SK-N-SH treated with all-trans-retinoic acid at 6 μM for 48 hours (cell line): ENCODE measurements around the gene SMYD3.

Experiments
- ATAC-seq: fragments of 200-7000 bp; cut with Tn5 transposase; 3 replicates; pipeline ENCODE4 v1.9.1; 2020; ENCODE audit warnings: mild to moderate bottlenecking, moderate library complexity
- BACH2 ChIP-seq: fragments of 250-450 bp; sonication (Bioruptor Pico); IDR thresholded peaks from 2 replicates; pipeline ENCODE4 v1.9.0; 2021; ENCODE audit warnings: mild to moderate bottlenecking, borderline replicate concordance
- CREB5 ChIP-seq: fragments of 250-450 bp; sonication (Bioruptor Pico); IDR thresholded peaks from 2 replicates; pipeline ENCODE4 v1.5.1; 2020; ENCODE audit warnings: low read depth, mild to moderate bottlenecking, moderate library complexity
- CSDC2 ChIP-seq: fragments of 250-450 bp; sonication (Bioruptor Pico); IDR thresholded peaks from 2 replicates; pipeline ENCODE4 v1.5.0; 2020; ENCODE audit warnings: mild to moderate bottlenecking, moderate library complexity
- ESRRG ChIP-seq: fragments of 250-450 bp; sonication (Bioruptor Pico); IDR thresholded peaks from 2 replicates; pipeline ENCODE4 v1.6.1; 2021; ENCODE audit warnings: mild to moderate bottlenecking
- GLIS3 ChIP-seq: fragments of 250-450 bp; sonication (Bioruptor Pico); IDR thresholded peaks from 2 replicates; pipeline ENCODE4 v1.5.0; 2020; ENCODE audit warnings: mild to moderate bottlenecking, moderate library complexity
- ISL1 ChIP-seq: fragments of 250-450 bp; sonication (Bioruptor Pico); IDR thresholded peaks from 2 replicates; pipeline ENCODE4 v2.1.2; 2022; ENCODE audit warnings: mild to moderate bottlenecking, moderate library complexity
- OSR1 ChIP-seq: fragments of 250-450 bp; sonication (Bioruptor Pico); IDR thresholded peaks from 2 replicates; pipeline ENCODE4 v1.8.0; 2022; ENCODE audit warnings: moderate library complexity, mild to moderate bottlenecking, inconsistent platforms
- PATZ1 ChIP-seq: fragments of 250-450 bp; sonication (Bioruptor Pico); IDR thresholded peaks from 2 replicates; pipeline ENCODE4 v1.8.0; 2020; ENCODE audit warnings: mild to moderate bottlenecking, moderate library complexity, borderline replicate concordance
- POU6F1 ChIP-seq: fragments of 250-450 bp; sonication (Bioruptor Pico); IDR thresholded peaks from 2 replicates; pipeline ENCODE4 v1.8.0; 2021; ENCODE audit warnings: low read depth, mild to moderate bottlenecking, moderate library complexity, borderline replicate concordance
- PPARA ChIP-seq: fragments of 250-450 bp; sonication (Bioruptor Pico); IDR thresholded peaks from 2 replicates; pipeline ENCODE4 v1.5.0; 2020; ENCODE audit warnings: mild to moderate bottlenecking, borderline replicate concordance
- RARB ChIP-seq: fragments of 250-450 bp; sonication (Bioruptor Pico); IDR thresholded peaks from 2 replicates; pipeline ENCODE4 v1.8.0; 2021; ENCODE audit warnings: mild to moderate bottlenecking, moderate library complexity
- SNAI2 ChIP-seq: fragments of 250-450 bp; sonication (Bioruptor Pico); IDR thresholded peaks from 2 replicates; pipeline ENCODE4 v1.5.0; 2020; ENCODE audit warnings: mild to moderate bottlenecking, moderate library complexity
- TCF4 ChIP-seq: fragments of 250-450 bp; sonication (Bioruptor Pico); IDR thresholded peaks from 2 replicates; pipeline ENCODE4 v1.8.0; 2021; ENCODE audit warnings: mild to moderate bottlenecking, moderate library complexity, borderline replicate concordance
- TOX ChIP-seq: fragments of 250-450 bp; sonication (Bioruptor Pico); IDR thresholded peaks from 2 replicates; pipeline ENCODE4 v1.8.0; 2021; ENCODE audit warnings: mild to moderate bottlenecking, moderate library complexity, borderline replicate concordance
- TSHZ2 ChIP-seq: fragments of 250-450 bp; sonication (Bioruptor Pico); IDR thresholded peaks from 2 replicates; pipeline ENCODE4 v1.5.0; 2020; ENCODE audit warnings: mild to moderate bottlenecking, moderate library complexity
- ZC3H10 ChIP-seq: fragments of 250-450 bp; sonication (Bioruptor Pico); IDR thresholded peaks from 2 replicates; pipeline ENCODE4 v1.5.1; 2021; ENCODE audit warnings: mild to moderate bottlenecking, moderate library complexity
- ZFP3 ChIP-seq: fragments of 250-450 bp; sonication (Bioruptor Pico); IDR thresholded peaks from 2 replicates; pipeline ENCODE4 v1.5.0; 2020; ENCODE audit warnings: mild to moderate bottlenecking, moderate library complexity
- ZNF565 ChIP-seq: fragments of 450-650 bp; formaldehyde crosslinking; conservative IDR thresholded peaks from 2 replicates; pipeline ENCODE4 v1.5.0; 2020; ENCODE audit warnings: low read depth, mild to moderate bottlenecking, moderate library complexity
- ZNF70 ChIP-seq: fragments of 450-650 bp; formaldehyde crosslinking; IDR thresholded peaks from 2 replicates; pipeline ENCODE4 v1.5.0; 2020; ENCODE audit warnings: mild to moderate bottlenecking, moderate library complexity
- ZNF8 ChIP-seq: fragments of 450-650 bp; formaldehyde crosslinking; IDR thresholded peaks from 2 replicates; pipeline ENCODE4 v1.5.0; 2020; ENCODE audit warnings: mild to moderate bottlenecking, moderate library complexity

SMYD3 gene

GRCh38 chr1:246219508-246220030, 287.5 kb downstream of the SMYD3 start:
- no peak for ATAC-seq

GRCh38 chr1:246218686-246219085, 288.4 kb downstream of the SMYD3 start:
- TF ChIP-seq SNAI2 (CRISPR knock-in tag), result no peak
- TF ChIP-seq CSDC2 (CRISPR knock-in tag), result no peak
- no peak for TF ChIP-seq ZFP3 (CRISPR knock-in tag)
- TF ChIP-seq BACH2 (CRISPR knock-in tag), result no peak
- no peak for TF ChIP-seq RARB
- ATAC-seq, result no peak

More at GRCh38 chr1:246219508-246220030, 287.5 kb downstream of the SMYD3 start:
- TF ChIP-seq ZFP3 (CRISPR knock-in tag) (no peak), ZNF70 (CRISPR knock-in tag) (no peak), PATZ1 (CRISPR knock-in tag) (no peak), ISL1 (no peak), BACH2 (CRISPR knock-in tag) (no peak), TSHZ2 (CRISPR knock-in tag) (no peak), ZC3H10 (CRISPR knock-in tag) (no peak), ZNF8 (no peak), OSR1 (CRISPR knock-in tag) (no peak), PPARA (CRISPR knock-in tag) (no peak), GLIS3 (CRISPR knock-in tag) (no peak), SNAI2 (CRISPR knock-in tag) (no peak), ZNF565 (CRISPR knock-in tag) (no peak), TCF4 (no peak), ESRRG (CRISPR knock-in tag) (no peak)

- no peak for ATAC-seq
- TF ChIP-seq CREB5 (CRISPR knock-in tag) (no peak), ZC3H10 (CRISPR knock-in tag) (no peak), ZFP3 (CRISPR knock-in tag) (no peak)
- TF ChIP-seq, all 23 proteins: peak for 0
These were observed 290.2 kb downstream of the SMYD3 start for GRCh38 chr1:246216906-246217305.

- no peak for TF ChIP-seq ISL1
- no peak for TF ChIP-seq CSDC2 (CRISPR knock-in tag)
- TF ChIP-seq PPARA (CRISPR knock-in tag), result no peak
- no peak for TF ChIP-seq SNAI2 (CRISPR knock-in tag)
- no peak for TF ChIP-seq ZFP3 (CRISPR knock-in tag)
- TF ChIP-seq ESRRG (CRISPR knock-in tag), result no peak
- TF ChIP-seq ZC3H10 (CRISPR knock-in tag), result no peak
These were observed 291.6 kb downstream of the SMYD3 start for GRCh38 chr1:246215510-246215903.

GRCh38 chr1:246214708-246215509, 292.2 kb downstream of the SMYD3 start:
- peak; percentile 98 for ATAC-seq
- TF ChIP-seq ZC3H10 (CRISPR knock-in tag), result 0 out of 2 replicates have a peak, but pooled peaks have one; percentile 11
- peak; percentile 48; the same call in 1 of the 2 replicates for TF ChIP-seq POU6F1
- TF ChIP-seq PPARA (CRISPR knock-in tag), result no peak
- TF ChIP-seq TOX (CRISPR knock-in tag), result 0 out of 2 replicates have a peak, but pooled peaks have one; percentile 47
- TF ChIP-seq BACH2 (CRISPR knock-in tag), result no peak
- TF ChIP-seq GLIS3 (CRISPR knock-in tag), result no peak

More at GRCh38 chr1:246215510-246215903, 291.6 kb downstream of the SMYD3 start:
- ATAC-seq, result peak; percentile 29; the same call in 2 of the 3 replicates
